ENCODE data around the gene NRN1.

- TF ChIP-seq ELF4 (IDR thresholded peaks at IDR 0.05) (no peak), TARDBP (IDR thresholded peaks at IDR 0.05) (no peak), ZNF384 (IDR thresholded peaks at IDR 0.05) (no peak), LEF1 (IDR thresholded peaks at IDR 0.05; ENCODE audit: borderline replicate concordance) (no peak), HDGF (IDR thresholded peaks at IDR 0.05; ENCODE audit: borderline replicate concordance) (no peak), SP1 (IDR thresholded peaks at IDR 0.05) (no peak), FOXM1 (IDR thresholded peaks at IDR 0.05; ENCODE audit: borderline replicate concordance) (no peak), SUZ12 (IDR thresholded peaks at IDR 0.05) (no peak), NFRKB (IDR thresholded peaks at IDR 0.05) (no peak)
Measured at GRCh38 chr6:5995658-5995948, 11.1 kb downstream of the NRN1 start.
